Bronchial epithelial cell (primary cell): Measurements from ENCODE around the gene CYBA. TPM values are rescaled to one million over a fixed set of nuclear protein-coding genes. Genes with fewer than 3 reads are reported as not detected.
A peak's percentile ranks its signal among the peaks of the same experiment; 100 is the strongest.

ENCODE experiments used
- DNase-seq: peaks from one replicate; pipeline ENCODE4 v3.0.0-alpha.2; 2010; ENCODE audit warnings: low read depth
- FAIRE-seq: peaks from 2 replicates; lab custom pipeline; 2011; peaks lifted over from hg19 to GRCh38; lab: Jason Lieb, UNC
- H3K27me3 ChIP-seq: 2 replicates; pipeline ENCODE4 v1.5.1; 2011; ENCODE audit warnings: low read length; ENCODE audit not compliant: control insufficient read depth, insufficient read depth
- H3K36me3 ChIP-seq: 2 replicates; pipeline ENCODE4 v1.5.1; 2011; ENCODE audit warnings: low read length; ENCODE audit not compliant: control insufficient read depth, insufficient read depth
- H3K4me3 ChIP-seq: 2 replicates; pipeline ENCODE4 v1.5.1; 2011; ENCODE audit warnings: mild to moderate bottlenecking, low read depth, low read length, control low read depth
- CTCF ChIP-seq: IDR thresholded peaks from 2 replicates; pipeline ENCODE4 v1.5.1; 2011; ENCODE audit warnings: mild to moderate bottlenecking, moderate library complexity, low read length, control low read depth, inconsistent platforms; ENCODE audit not compliant: insufficient read depth, severe bottlenecking
- total RNA-seq: library from RNA; depleted of rRNA; stranded (reverse); fragments of >200 nt; gene quantifications from 2 replicates; pipeline ENCODE4 v1.2.1, GENCODE V29; 2014

Gene CYBA
- total RNA-seq, 1 donor from 2014 or later: 134 TPM

GRCh38 chr16:88662843-88663606 lies 12.2 kb upstream of the CYBA start, which contains the start of gene MVD:
MVD (minus strand) TSS chr16:88663091; CDS start chr16:88663080, 11 bp downstream.
- no peak for TF ChIP-seq CTCF
- peak; percentile 92 for DNase-seq
- Histone ChIP-seq H3K27me3 (no peaks in the 10 kb centered on the region), H3K36me3 (no peaks in the 10 kb centered on the region), H3K4me3 (peak within 1 kb of the TSS; percentile 98)
- FAIRE-seq: no peak

- no peaks in the 10 kb centered on the region for H3K27me3 ChIP-seq
- TF ChIP-seq CTCF: no peak
- H3K4me3 ChIP-seq: peak overlapping the region; percentile 98
- FAIRE-seq (no peak), DNase-seq (no peak)
- H3K36me3 ChIP-seq: no peaks in the 10 kb centered on the region
Measured at GRCh38 chr16:88662222-88662842, 11.5 kb upstream of the CYBA start.

GRCh38 chr16:88661468-88661867 lies 10.6 kb upstream of the CYBA start:
- TF ChIP-seq CTCF: no peak
- FAIRE-seq: no peak
- Histone ChIP-seq H3K27me3 (no peaks in the 10 kb centered on the region), H3K4me3 (no peak overlapping the region), H3K36me3 (peaks cover 4% of the 10 kb centered on the region)
- no peak for DNase-seq

GRCh38 chr16:88659160-88659559 lies 8.3 kb upstream of the CYBA start:
- FAIRE-seq: no peak
- H3K36me3 ChIP-seq: peaks cover 10% of the 10 kb centered on the region
- H3K27me3 ChIP-seq: no peaks in the 10 kb centered on the region
- no peak for TF ChIP-seq CTCF
- no peak for DNase-seq
- H3K4me3 ChIP-seq: no peak overlapping the region

GRCh38 chr16:88658714-88659113 lies 7.9 kb upstream of the CYBA start:
- TF ChIP-seq CTCF: no peak
- no peaks in the 10 kb centered on the region for H3K27me3 ChIP-seq
- DNase-seq (no peak), FAIRE-seq (no peak)
- H3K4me3 ChIP-seq: no peak overlapping the region
- H3K36me3 ChIP-seq: peaks cover 10% of the 10 kb centered on the region
